Inflammatory macrophage treated with lipopolysaccharide for 4 hours (primary cell): Measurements from ENCODE around the gene MACO1.
"Not testable (repeated sequence)": the region's sequence is repeated elsewhere in the genome, so short reads cannot be mapped to it uniquely, and the experiment has no call there.

ENCODE experiments used
- DNase-seq: peaks from one replicate; pipeline ENCODE4 v3.0.0-alpha.2; 2020

The MACO1 gene

GRCh38 chr1:25500694-25501093 lies 70.0 kb downstream of the MACO1 start:
- DNase-seq = no peak

- DNase-seq = no peak
Measured at GRCh38 chr1:25501235-25502058, 70.8 kb downstream of the MACO1 start.

GRCh38 chr1:25502957-25503356 lies 72.3 kb downstream of the MACO1 start:
- DNase-seq = no peak

- DNase-seq = peak; percentile 19
Measured at GRCh38 chr1:25503551-25504426, 73.1 kb downstream of the MACO1 start.

GRCh38 chr1:25504706-25505595 lies 74.3 kb downstream of the MACO1 start:
- no peak for DNase-seq

- DNase-seq = no peak
Measured at GRCh38 chr1:25505656-25506385, 75.1 kb downstream of the MACO1 start.

- not testable (repeated sequence) for DNase-seq
Measured at GRCh38 chr1:25506566-25507463, 76.1 kb downstream of the MACO1 start.

GRCh38 chr1:25513666-25514065 lies 83.0 kb downstream of the MACO1 start:
- no peak for DNase-seq

- DNase-seq = no peak
Measured at GRCh38 chr1:25515033-25515432, 84.3 kb downstream of the MACO1 start.

GRCh38 chr1:25516686-25517085 lies 86.0 kb downstream of the MACO1 start:
- no peak for DNase-seq

- no peak for DNase-seq
Measured at GRCh38 chr1:25517476-25518394, 87.0 kb downstream of the MACO1 start.

GRCh38 chr1:25519624-25520023 lies 88.9 kb downstream of the MACO1 start:
- DNase-seq = no peak

GRCh38 chr1:25520446-25521061 lies 89.9 kb downstream of the MACO1 start:
- DNase-seq = peak; percentile 56

- no peak for DNase-seq
Measured at GRCh38 chr1:25522031-25522655, 91.4 kb downstream of the MACO1 start.

GRCh38 chr1:25523542-25523941 lies 92.8 kb downstream of the MACO1 start:
- no peak for DNase-seq

GRCh38 chr1:25524568-25525360 lies 94.1 kb downstream of the MACO1 start:
- DNase-seq = no peak

GRCh38 chr1:25525361-25525688 lies 94.6 kb downstream of the MACO1 start:
- DNase-seq = no peak

GRCh38 chr1:25526753-25527152 lies 96.1 kb downstream of the MACO1 start:
- no peak for DNase-seq
